ENCODE measurements around the gene MT4.

MT4 gene

GRCh38 chr16:56583351-56584168 lies 18.7 kb downstream of the MT4 start:
- Mint-ChIP-seq H3K9me3 (no peaks in the 10 kb centered on the region), H3K4me1 (peaks cover 9% of the 10 kb centered on the region), H3K27ac (no peak overlapping the region), H3K4me3 (no peak overlapping the region), H3K27me3 (peaks cover 32% of the 10 kb centered on the region)
- no peak for DNase-seq
- ATAC-seq = no peak

- H3K4me1 Mint-ChIP-seq = peaks cover 16% of the 10 kb centered on the region
- ATAC-seq (no peak), DNase-seq (no peak)
- peaks cover 39% of the 10 kb centered on the region for H3K27me3 Mint-ChIP-seq
- no peak overlapping the region for H3K4me3 Mint-ChIP-seq
- H3K27ac Mint-ChIP-seq = no peak overlapping the region
- H3K9me3 Mint-ChIP-seq = no peaks in the 10 kb centered on the region
These were observed 19.4 kb downstream of the MT4 start for GRCh38 chr16:56584276-56584675.

GRCh38 chr16:56588781-56589140 lies 23.9 kb downstream of the MT4 start:
- H3K27me3 Mint-ChIP-seq = peaks cover 35% of the 10 kb centered on the region
- H3K9me3 Mint-ChIP-seq = no peaks in the 10 kb centered on the region
- peaks cover 35% of the 10 kb centered on the region for H3K4me1 Mint-ChIP-seq
- H3K4me3 Mint-ChIP-seq = peak overlapping the region; percentile 88 to 98
- H3K27ac Mint-ChIP-seq = peak overlapping the region in 1 of 2 donors; percentile 74
- DNase-seq (no peak), ATAC-seq (no peak)

DNA sequence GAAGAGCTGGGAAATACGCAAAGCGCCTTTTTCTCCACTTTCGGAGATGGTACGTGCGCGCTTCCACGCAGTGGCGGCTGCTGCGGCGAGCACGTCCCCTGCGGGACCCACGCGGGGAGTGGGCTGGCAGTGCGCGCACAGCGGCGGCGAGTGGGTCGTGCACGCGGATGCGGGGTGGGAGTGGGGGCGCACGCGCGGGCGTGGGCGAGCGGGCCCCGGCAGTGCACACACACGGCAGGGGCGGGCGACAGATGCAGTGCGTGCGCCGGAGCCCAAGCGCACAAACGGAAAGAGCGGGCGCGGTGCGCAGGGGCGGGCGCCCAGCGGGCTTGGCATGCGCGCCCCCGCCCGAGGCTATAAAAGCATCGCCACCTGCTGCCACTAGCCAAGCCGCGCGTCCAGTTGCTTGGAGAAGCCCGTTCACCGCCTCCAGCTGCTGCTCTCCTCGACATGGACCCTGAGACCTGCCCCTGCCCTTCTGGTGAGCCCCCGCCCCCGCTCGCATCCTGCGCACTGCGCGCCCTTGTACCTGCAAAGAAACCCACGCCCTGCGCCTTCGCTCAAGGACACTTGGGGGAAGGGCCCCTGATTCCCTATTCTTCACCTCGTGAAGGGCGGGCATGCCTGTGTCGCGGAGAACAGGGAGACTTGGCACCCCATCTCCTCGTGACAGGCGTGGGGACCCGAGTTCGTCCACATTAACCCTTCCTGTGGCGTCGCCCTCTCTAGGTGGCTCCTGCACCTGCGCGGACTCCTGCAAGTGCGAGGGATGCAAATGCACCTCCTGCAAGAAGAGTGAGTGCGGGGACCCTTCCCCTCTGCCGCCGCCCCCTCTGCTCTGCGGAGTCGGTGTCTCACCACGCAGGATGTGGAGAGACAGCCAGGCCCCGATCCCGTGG lies 24.5 kb downstream of the MT4 start, which contains the start of gene MT3:
TSS of gene MT3 (plus strand) at position 388 of the 899 bp plus-strand sequence. CDS start at position 451, 63 bp downstream.
- peak within 1 kb of the TSS in 1 of 2 donors; percentile 74 for H3K27ac Mint-ChIP-seq
- ATAC-seq (peak; percentile 84), DNase-seq (peak; percentile 42)
- H3K27me3 Mint-ChIP-seq = peaks cover 35% of the 10 kb centered on the region
- H3K9me3 Mint-ChIP-seq = no peaks in the 10 kb centered on the region
- H3K4me3 Mint-ChIP-seq = peak within 1 kb of the TSS; percentile 88 to 98
- H3K4me1 Mint-ChIP-seq = peaks cover 35% of the 10 kb centered on the region

- H3K27me3 Mint-ChIP-seq = peaks cover 35% of the 10 kb centered on the region
- no peak overlapping the region for H3K27ac Mint-ChIP-seq
- no peaks in the 10 kb centered on the region for H3K9me3 Mint-ChIP-seq
- H3K4me3 Mint-ChIP-seq = no peak overlapping the region
- no peak for DNase-seq
- ATAC-seq = no peak
- H3K4me1 Mint-ChIP-seq = peaks cover 35% of the 10 kb centered on the region
These were observed 26.6 kb downstream of the MT4 start for GRCh38 chr16:56591377-56592060.

DNA sequence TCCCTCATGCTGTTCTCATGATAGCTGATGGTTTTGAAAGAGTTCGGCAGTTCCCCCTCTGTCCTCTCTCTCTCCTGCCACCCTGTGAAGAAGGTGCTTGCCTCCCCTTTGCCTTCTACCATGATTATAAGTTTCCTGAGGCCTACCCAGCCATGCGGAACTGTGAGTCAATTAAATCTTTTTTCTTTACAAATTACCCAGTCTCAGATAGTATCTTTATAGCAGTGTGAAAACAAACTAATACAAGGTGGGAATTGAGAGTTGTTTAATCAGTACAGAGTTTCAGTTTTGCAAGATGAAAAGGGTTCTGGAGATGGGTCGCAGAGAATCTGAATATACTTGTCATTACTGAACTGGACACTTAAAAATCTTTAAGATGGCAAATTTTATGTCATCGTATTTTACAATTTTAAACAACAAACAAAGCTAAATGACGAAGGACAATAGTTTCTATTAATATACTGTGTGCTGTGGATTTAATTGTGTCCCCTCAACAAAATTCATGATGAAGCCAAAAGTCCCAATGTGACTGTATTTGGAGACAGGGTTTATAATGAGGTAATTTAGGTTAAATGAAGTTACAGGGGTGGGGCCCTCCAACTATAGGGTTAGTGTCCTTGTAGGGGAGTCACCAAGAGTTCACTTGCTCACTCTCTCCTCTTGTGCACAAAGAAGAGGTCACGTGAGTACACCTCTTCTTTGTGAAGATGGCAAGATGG lies 28.9 kb downstream of the MT4 start:
- no peak for ATAC-seq
- DNase-seq = no peak
- Mint-ChIP-seq H3K4me1 (peaks cover 40% of the 10 kb centered on the region), H3K4me3 (no peak overlapping the region), H3K27ac (no peak overlapping the region), H3K9me3 (no peaks in the 10 kb centered on the region), H3K27me3 (peaks cover 24% of the 10 kb centered on the region)

DNA sequence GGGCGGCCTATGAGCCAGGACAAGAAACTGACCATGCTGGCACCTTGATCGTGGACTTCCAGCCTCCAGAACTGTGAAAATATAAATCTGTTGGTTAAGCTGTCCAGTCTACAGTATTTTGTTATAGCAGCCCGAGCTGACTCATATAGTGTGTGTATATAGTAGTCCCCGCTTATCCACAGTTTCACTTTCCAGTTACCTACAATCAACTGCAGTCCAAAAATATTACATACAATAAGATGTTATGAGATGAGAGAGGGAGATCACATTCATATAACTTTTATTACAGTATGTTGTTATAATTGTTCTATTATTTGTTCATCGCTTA lies 29.4 kb downstream of the MT4 start:
- DNase-seq (no peak), ATAC-seq (no peak)
- Mint-ChIP-seq H3K4me1 (peaks cover 35% of the 10 kb centered on the region), H3K27me3 (peaks cover 19% of the 10 kb centered on the region), H3K9me3 (no peaks in the 10 kb centered on the region), H3K27ac (no peak overlapping the region), H3K4me3 (no peak overlapping the region)

- peak; percentile 35 to 38 for DNase-seq
- Mint-ChIP-seq H3K27me3 (peaks cover 15% of the 10 kb centered on the region), H3K4me3 (no peak overlapping the region), H3K4me1 (peaks cover 15% of the 10 kb centered on the region), H3K27ac (no peak overlapping the region), H3K9me3 (no peaks in the 10 kb centered on the region)
- peak; percentile 75 for ATAC-seq
These were observed 35.6 kb downstream of the MT4 start for GRCh38 chr16:56600398-56600999.

GRCh38 chr16:56601325-56601724 lies 36.5 kb downstream of the MT4 start:
- no peak for DNase-seq
- Mint-ChIP-seq H3K4me3 (no peak overlapping the region), H3K27me3 (peaks cover 15% of the 10 kb centered on the region), H3K27ac (peak overlapping the region in 1 of 2 donors; percentile 55), H3K9me3 (no peaks in the 10 kb centered on the region), H3K4me1 (peaks cover 22% of the 10 kb centered on the region)
- no peak for ATAC-seq

GRCh38 chr16:56603589-56603988 lies 38.7 kb downstream of the MT4 start:
- no peak overlapping the region for H3K4me3 Mint-ChIP-seq
- ATAC-seq (no peak), DNase-seq (no peak)
- H3K27me3 Mint-ChIP-seq = peaks cover 15% of the 10 kb centered on the region
- H3K9me3 Mint-ChIP-seq = no peaks in the 10 kb centered on the region
- peaks cover 34% of the 10 kb centered on the region for H3K4me1 Mint-ChIP-seq
- H3K27ac Mint-ChIP-seq = no peak overlapping the region

DNA sequence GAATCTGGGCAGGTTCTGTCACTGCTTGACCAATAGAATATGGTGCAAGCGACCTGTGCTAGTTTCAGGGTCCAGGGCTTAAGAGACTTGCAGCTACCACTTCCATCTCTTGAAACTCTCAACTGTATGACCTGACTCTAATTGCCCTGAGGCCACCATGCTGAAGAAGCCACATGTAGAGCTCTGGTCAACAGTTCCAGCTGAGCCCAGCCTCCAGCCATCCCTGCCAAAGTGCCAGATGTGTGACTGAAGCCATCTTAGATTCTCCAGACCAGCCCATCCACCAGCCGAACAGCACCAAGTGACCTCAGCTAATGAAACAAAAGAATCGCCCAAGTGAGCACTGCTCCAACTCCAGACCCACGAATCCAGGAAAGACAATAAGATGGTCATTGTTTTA lies 40.1 kb downstream of the MT4 start:
- H3K4me1 Mint-ChIP-seq = peaks cover 48% of the 10 kb centered on the region

GRCh38 chr16:56605475-56605874 lies 40.6 kb downstream of the MT4 start:
- DNase-seq (no peak), ATAC-seq (no peak)
- Mint-ChIP-seq H3K9me3 (no peaks in the 10 kb centered on the region), H3K4me1 (peaks cover 48% of the 10 kb centered on the region), H3K27me3 (peaks cover 9% of the 10 kb centered on the region), H3K27ac (no peak overlapping the region), H3K4me3 (no peak overlapping the region)

More for the DNA sequence above, 40.1 kb downstream of the MT4 start:
- Mint-ChIP-seq H3K27me3 (peaks cover 14% of the 10 kb centered on the region), H3K9me3 (no peaks in the 10 kb centered on the region), H3K4me3 (no peak overlapping the region), H3K27ac (no peak overlapping the region)
- DNase-seq = no peak
- ATAC-seq = no peak

- H3K27me3 Mint-ChIP-seq = peaks cover 3% of the 10 kb centered on the region
- no peaks in the 10 kb centered on the region for H3K9me3 Mint-ChIP-seq
- H3K27ac Mint-ChIP-seq = no peak overlapping the region
- DNase-seq (peak in 1 of 2 donors; percentile 28), ATAC-seq (no peak)
- no peak overlapping the region for H3K4me3 Mint-ChIP-seq
- peaks cover 51% of the 10 kb centered on the region for H3K4me1 Mint-ChIP-seq
These were observed 41.2 kb downstream of the MT4 start for GRCh38 chr16:56606071-56606475.

DNA sequence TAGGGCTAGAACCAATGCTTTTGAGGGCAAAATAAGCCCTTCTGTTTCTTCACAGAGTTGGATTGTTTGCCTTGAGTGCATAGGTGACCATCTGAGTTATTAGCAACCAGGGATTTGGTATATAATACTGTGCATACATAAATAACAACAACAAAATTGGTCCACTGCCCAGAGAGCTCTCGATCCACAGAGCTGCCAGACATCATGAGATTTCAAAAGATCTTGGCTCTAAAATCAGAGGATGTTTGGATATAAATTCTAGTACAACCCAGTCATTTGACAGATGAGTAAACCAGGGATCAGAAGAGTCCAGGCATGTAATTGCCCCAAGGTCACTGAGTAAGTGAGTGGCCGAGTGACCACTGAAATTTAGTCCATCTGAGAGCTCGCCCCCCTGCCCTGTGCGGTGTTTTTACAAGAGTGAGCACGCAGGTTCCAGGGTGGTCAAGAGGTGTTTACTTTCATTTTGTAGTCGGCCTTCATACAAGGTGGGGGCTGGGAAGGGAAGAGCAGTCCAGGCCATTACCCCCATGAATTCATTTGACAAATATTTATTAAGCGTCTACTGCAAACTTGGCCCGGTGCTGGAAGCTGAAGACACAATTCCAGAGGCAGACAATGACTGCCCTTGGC lies 41.7 kb downstream of the MT4 start:
- H3K4me1 Mint-ChIP-seq = peaks cover 56% of the 10 kb centered on the region
- H3K27ac Mint-ChIP-seq = peak overlapping the region; percentile 54 to 78
- no peaks in the 10 kb centered on the region for H3K27me3 Mint-ChIP-seq
- ATAC-seq (no peak), DNase-seq (no peak)
- H3K9me3 Mint-ChIP-seq = no peaks in the 10 kb centered on the region
- H3K4me3 Mint-ChIP-seq = peak overlapping the region; percentile 90 to 97
